A673 (cell line): ENCODE measurements around the gene CDCA7L.

Experiments
- EZH2 ChIP-seq: fragments of 200-600 bp; sonication (generic); IDR thresholded peaks from 2 replicates; pipeline ENCODE4 v1.6.1; 2017; ENCODE audit warnings: borderline replicate concordance, low read depth, mild to moderate bottlenecking, mixed read lengths, antibody characterized with exemption, low read length; ENCODE audit not compliant: poor library complexity, severe bottlenecking
- TF ChIP-seq, protein P1 (sequence below): fragments of 300-800, 200-600 bp; sonication (generic); conservative IDR thresholded peaks from 2 replicates; pipeline ENCODE4 v1.5.1; 2017; ENCODE audit warnings: low read depth, mild to moderate bottlenecking, antibody characterized with exemption, low read length, moderate library complexity, mixed read lengths

DNA sequence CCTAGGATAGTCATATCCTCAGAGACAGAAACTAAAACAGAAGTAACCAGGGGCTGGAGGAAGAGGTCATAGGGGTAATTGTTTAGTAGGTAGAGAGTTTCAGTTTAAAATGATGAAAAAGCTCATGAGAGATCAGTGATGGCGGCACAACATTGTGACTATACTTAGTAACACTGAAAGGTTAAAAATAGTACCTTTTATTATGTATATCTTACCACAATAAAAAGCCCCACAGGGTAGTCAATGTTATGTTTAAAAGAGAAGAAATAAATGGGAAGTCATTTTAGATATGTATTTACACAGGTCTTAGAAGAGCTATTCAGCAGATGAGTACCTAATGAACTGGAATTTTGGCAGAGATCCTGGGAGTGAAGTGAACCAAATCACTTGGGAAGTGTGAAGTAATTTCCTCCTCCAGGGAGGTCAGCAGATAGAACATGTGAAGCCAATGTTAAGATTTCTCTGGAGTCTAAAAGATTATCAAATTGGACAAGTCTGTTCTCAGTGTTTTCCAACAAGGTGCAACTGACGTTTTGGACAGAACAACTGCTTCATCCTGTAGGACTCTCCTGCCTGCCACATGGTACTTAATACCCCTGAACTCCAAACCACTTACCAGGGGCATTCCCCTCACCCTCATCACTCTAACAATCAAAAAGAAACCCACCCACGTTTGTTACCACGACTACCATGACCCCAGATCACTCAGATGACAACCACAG is 6.4 kb downstream of the CDCA7L start:
- TF ChIP-seq, protein P1, sequence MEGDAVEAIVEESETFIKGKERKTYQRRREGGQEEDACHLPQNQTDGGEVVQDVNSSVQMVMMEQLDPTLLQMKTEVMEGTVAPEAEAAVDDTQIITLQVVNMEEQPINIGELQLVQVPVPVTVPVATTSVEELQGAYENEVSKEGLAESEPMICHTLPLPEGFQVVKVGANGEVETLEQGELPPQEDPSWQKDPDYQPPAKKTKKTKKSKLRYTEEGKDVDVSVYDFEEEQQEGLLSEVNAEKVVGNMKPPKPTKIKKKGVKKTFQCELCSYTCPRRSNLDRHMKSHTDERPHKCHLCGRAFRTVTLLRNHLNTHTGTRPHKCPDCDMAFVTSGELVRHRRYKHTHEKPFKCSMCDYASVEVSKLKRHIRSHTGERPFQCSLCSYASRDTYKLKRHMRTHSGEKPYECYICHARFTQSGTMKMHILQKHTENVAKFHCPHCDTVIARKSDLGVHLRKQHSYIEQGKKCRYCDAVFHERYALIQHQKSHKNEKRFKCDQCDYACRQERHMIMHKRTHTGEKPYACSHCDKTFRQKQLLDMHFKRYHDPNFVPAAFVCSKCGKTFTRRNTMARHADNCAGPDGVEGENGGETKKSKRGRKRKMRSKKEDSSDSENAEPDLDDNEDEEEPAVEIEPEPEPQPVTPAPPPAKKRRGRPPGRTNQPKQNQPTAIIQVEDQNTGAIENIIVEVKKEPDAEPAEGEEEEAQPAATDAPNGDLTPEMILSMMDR, result no peak
- no peak for TF ChIP-seq EZH2
